AG04449 (cell line): ENCODE results near the gene DDX5.

Experiments used
- CTCF ChIA-PET: fragments of 350-600 bp; formaldehyde crosslinking; extraction: SDS; loops from one replicate; lab custom pipeline; 2021; ENCODE audit warnings: antibody characterized with exemption; lab: Yijun Ruan, JAX
- POLR2A ChIA-PET: fragments of 400-600, 350-600 bp; formaldehyde crosslinking; extraction: SDS; loops from one replicate; lab custom pipeline; 2020; ENCODE audit warnings: antibody characterized with exemption, inconsistent platforms; lab: Yijun Ruan, JAX
- DNase-seq: peaks from one replicate; pipeline ENCODE4 v3.0.0-alpha.2; 2010; ENCODE audit warnings: low read depth, low spot score
- H3K4me3 ChIP-seq: 2 replicates; pipeline ENCODE4 v1.5.1; 2011; ENCODE audit warnings: low read depth, mild to moderate bottlenecking, control low read depth, low read length
- CTCF ChIP-seq: IDR thresholded peaks from one replicate; pipeline ENCODE4 v1.5.1; 2011; ENCODE audit warnings: mild to moderate bottlenecking, moderate library complexity, low read length, control low read depth, inconsistent platforms; ENCODE audit not compliant: insufficient read depth; ENCODE audit errors: missing control alignments

DDX5 gene

GRCh38 chr17:64534187-64534586 lies 28.1 kb upstream of the DDX5 start:
- no peak for DNase-seq
- no peak for TF ChIP-seq CTCF
- POLR2A ChIA-PET, result interaction anchor here (1.8 kb wide), 1 partner anchor 28 kb away, joined by 5 read pairs; the partner anchor contains the start of genes CEP95 and DDX5
- H3K4me3 ChIP-seq, result no peak overlapping the region
- CTCF ChIA-PET, result interaction anchor here (0.9 to 2.4 kb wide), 8 partner anchors 9 to 118 kb away, joined by 3 to 11 read pairs (median 3); no protein-coding TSS in a partner anchor

DNA sequence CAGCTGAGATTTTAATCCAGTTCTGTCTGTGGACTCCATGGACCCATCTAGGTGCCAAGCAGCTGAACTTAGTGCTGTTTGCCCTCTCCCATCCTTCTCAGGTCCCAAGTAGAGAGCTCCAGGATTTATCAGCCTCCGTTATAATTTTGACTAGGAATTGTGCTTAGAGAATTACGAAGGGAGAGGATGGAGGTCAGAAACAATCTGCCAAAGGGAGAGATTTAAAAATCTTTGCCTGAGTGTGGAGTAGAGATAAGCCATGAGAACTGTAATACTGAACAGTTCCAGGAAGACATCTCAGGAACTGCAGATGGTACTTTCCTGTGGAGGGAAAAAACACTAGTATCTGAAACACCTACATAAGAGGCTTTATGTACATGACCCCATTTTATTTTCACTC lies 27.7 kb upstream of the DDX5 start:
- ChIA-PET CTCF (interaction anchor here (0.9 to 2.4 kb wide), 10 partner anchors 9 to 207 kb away, joined by 3 to 11 read pairs (median 3); no protein-coding TSS in a partner anchor), POLR2A (interaction anchor here (1.8 kb wide), 1 partner anchor 27 kb away, joined by 5 read pairs; the partner anchor contains the start of genes CEP95 and DDX5)
- no peak overlapping the region for H3K4me3 ChIP-seq
- TF ChIP-seq CTCF, result no peak
- no peak for DNase-seq

DNA sequence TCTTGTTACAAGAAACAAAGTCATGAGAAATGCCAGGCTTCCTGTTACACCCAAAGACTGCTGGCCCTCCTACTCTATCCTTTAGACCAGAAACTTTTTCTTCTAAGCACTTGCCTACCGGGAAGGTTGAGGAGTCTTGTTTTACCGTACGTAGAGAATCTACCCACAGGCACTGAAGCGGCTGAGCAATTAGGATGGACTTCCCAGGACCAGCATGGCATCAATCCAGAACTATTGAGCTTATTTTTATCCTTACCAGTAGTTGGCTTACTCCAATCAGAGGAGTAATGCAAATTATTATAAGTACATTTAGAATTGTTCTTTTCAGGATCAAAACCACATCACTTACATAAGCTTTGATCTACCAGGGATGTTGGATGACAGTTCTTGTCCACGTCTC lies 26.3 kb upstream of the DDX5 start:
- CTCF ChIA-PET, result interaction anchor here (1.0 to 1.2 kb wide), 3 partner anchors 25 to 208 kb away, joined by 3 read pairs; no protein-coding TSS in a partner anchor
- no peak overlapping the region for H3K4me3 ChIP-seq
- TF ChIP-seq CTCF, result no peak
- POLR2A ChIA-PET, result interaction anchor here (1.3 kb wide), 1 partner anchor 26 kb away, joined by 3 read pairs; the partner anchor contains the start of gene CEP95
- no peak for DNase-seq

GRCh38 chr17:64531955-64532371 lies 25.9 kb upstream of the DDX5 start:
- peak; percentile 29 for DNase-seq
- POLR2A ChIA-PET, result interaction anchor here (1.1 to 1.3 kb wide), 2 partner anchors 10 to 25 kb away, joined by 3 read pairs; partner anchors contain the start of gene CEP95
- CTCF ChIA-PET, result no interaction called here
- TF ChIP-seq CTCF, result no peak
- no peak overlapping the region for H3K4me3 ChIP-seq

GRCh38 chr17:64529221-64529620 lies 23.1 kb upstream of the DDX5 start:
- CTCF ChIA-PET, result interaction anchor here (0.8 kb wide), 1 partner anchor 15 kb away, joined by 3 read pairs; no protein-coding TSS in a partner anchor
- no peak for TF ChIP-seq CTCF
- H3K4me3 ChIP-seq, result no peak overlapping the region
- POLR2A ChIA-PET, result interaction anchor here (1.7 kb wide), 1 partner anchor 24 kb away, joined by 4 read pairs; no protein-coding TSS in a partner anchor
- no peak for DNase-seq

DNA sequence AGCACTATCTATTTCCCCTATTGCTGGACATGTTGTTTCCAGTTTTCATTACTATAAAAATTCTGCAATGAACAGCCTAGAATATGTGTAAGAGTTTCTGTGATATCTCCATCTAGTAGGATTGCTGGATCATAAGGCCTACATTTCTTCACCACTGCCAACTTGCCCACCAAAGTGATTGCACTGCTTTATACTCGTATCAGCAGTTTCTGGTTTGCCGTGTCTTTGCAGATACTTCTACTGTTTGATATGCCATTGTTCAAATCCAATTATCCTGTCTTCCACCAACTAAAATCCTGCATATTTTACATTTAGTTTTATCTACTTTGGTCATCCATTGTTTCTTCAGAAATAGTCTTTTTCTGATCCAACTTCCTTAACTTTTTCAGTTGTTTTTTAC lies 21.8 kb upstream of the DDX5 start:
- no peak for DNase-seq
- POLR2A ChIA-PET, result no interaction called here

More for the DNA sequence above, 21.8 kb upstream of the DDX5 start:
- no peak overlapping the region for H3K4me3 ChIP-seq
- CTCF ChIA-PET, result interaction anchor here (0.7 to 1.1 kb wide), 2 partner anchors 10 to 20 kb away, joined by 3 read pairs; no protein-coding TSS in a partner anchor
- no peak for TF ChIP-seq CTCF
